Stimulated activated CD4-positive, alpha-beta T cell treated with anti-CD3 and anti-CD28 coated beads, Interleukin-12 subunit alpha, Interleukin-12 subunit beta, amount 100 ng/mL, for 48 hours (primary cell): Measurements from ENCODE around the gene FAM177A1.

ENCODE experiments used
- DNase-seq, 3 donors: peaks; one replicate each; pipeline ENCODE4 v3.0.0-alpha.2; 2020; ENCODE audit warnings: low read depth in 2 of 3, low spot score in 1 of 3

FAM177A1 gene

GRCh38 chr14:35122696-35123387, 76.8 kb downstream of the FAM177A1 start:
- DNase-seq = no peak

DNA sequence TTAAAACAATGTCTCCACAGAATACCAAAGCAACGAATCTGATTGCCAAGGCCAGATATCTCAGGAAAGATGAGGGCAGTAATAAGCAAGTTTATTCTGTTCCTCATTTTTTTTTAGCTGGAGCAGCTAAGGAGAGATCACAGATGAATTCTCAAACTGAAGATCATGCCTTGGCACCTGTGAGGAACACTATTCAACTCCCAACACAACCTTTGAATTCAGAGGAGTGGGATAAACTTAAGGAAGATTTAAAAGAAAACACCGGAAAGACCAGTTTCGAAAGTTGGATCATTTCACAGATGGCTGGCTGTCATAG, 77.3 kb downstream of the FAM177A1 start:
- DNase-seq = no peak

DNA sequence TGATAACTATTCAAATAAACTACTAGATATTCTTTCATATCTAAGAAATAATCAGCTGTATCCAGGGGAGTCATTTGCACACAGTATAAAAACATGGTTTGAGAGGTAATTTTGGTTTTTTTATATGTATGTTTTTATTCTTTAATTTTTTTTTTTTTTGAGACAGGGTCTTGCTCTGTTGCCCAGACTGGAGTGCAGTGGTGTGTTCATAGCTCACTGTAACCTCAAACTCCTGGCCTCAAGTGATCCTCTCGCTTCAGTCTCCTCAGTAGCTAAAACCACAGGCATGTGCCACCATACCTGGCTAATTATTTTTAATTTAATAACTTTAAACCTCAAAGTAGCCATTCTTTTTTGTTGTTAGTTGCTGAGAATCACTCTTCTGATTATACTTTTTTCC, 78.1 kb downstream of the FAM177A1 start:
- DNase-seq = no peak
